NB4 (cell line): ENCODE data around the gene DRC1.

Experiments
- CTCF ChIP-seq: IDR thresholded peaks from one replicate; pipeline ENCODE4 v1.5.1; 2012; ENCODE audit warnings: low read depth, low read length
- MAX ChIP-seq: IDR thresholded peaks from 2 replicates; pipeline ENCODE4 v1.6.1; 2011; ENCODE audit warnings: low read depth, low read length
- MYC ChIP-seq: IDR thresholded peaks from 2 replicates; pipeline ENCODE4 v1.6.1; 2011; ENCODE audit warnings: low read depth, low read length
- POLR2A ChIP-seq: IDR thresholded peaks from 2 replicates; pipeline ENCODE4 v1.6.1; 2011; ENCODE audit warnings: mild to moderate bottlenecking; ENCODE audit not compliant: insufficient read length; ENCODE audit errors: extremely low read depth

GRCh38 chr2:26400723-26401122 lies 997 bp upstream of the DRC1 start:
- TF ChIP-seq CTCF (no peak), POLR2A (no peak), MYC (no peak), MAX (no peak)
